RPMI7951 (cell line): ENCODE measurements around the gene CCDC90B. TPM values are rescaled to one million over a fixed set of nuclear protein-coding genes. Genes with fewer than 3 reads are reported as not detected.
"Not testable (repeated sequence)": the region's sequence is repeated elsewhere in the genome, so short reads cannot be mapped to it uniquely, and the experiment has no call there.

Source experiments
- DNase-seq: peaks from one replicate; pipeline ENCODE4 v3.0.0-alpha.2; 2012; ENCODE audit warnings: low read depth
- total RNA-seq: library from RNA; depleted of rRNA; stranded (reverse); fragments of >200 nt; shearing (Covaris generic); gene quantifications from 2 replicates; pipeline ENCODE4 v1.2.3, GENCODE V29; 2014; rRNA removed

CCDC90B gene, protein sequence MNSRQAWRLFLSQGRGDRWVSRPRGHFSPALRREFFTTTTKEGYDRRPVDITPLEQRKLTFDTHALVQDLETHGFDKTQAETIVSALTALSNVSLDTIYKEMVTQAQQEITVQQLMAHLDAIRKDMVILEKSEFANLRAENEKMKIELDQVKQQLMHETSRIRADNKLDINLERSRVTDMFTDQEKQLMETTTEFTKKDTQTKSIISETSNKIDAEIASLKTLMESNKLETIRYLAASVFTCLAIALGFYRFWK
- 71.1 and 72.8 TPM in 2 replicates for total RNA-seq

DNA sequence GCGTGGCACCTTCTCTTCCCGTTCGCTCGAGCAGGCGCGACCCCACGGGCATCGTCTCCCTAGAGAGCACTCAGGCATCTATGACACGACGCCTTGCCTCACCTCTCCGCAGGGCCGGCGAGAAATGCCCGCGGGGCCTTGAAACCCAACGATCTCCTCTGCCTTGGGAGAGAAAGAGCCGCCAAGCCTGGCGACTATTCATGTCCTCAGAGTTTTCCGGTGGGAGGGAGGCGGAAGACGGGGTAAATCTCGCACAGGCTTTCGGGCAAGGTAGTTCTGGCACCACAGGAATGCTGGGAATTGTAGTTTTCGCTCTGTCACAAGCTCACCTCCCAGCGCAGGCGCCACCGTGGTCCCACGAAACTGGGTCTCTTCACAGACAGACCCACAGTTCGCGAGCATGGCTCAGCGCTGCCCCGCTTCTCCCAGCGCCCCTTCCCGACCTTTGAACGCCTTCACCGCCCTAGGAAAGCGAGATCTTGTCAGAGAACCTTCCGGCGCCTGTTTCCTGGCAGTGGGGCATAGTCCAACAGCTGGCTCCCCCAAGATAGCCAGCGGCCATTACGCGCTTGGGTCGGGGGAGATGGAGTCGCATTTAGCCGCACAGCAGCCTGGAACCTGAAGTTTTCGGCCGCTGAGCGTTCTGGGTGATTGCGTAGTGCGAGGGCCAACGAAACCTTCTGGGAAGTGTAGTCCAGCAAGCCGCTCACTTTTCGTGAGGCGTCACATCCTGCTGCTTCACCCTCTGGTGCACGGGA is at the start of gene CCDC90B:
Gene CCDC90B (minus strand): TSS at position 597 of the 758 bp plus-strand sequence. CDS start 395 bp downstream, at position 202.
- DNase-seq: peak; percentile 98

DNA sequence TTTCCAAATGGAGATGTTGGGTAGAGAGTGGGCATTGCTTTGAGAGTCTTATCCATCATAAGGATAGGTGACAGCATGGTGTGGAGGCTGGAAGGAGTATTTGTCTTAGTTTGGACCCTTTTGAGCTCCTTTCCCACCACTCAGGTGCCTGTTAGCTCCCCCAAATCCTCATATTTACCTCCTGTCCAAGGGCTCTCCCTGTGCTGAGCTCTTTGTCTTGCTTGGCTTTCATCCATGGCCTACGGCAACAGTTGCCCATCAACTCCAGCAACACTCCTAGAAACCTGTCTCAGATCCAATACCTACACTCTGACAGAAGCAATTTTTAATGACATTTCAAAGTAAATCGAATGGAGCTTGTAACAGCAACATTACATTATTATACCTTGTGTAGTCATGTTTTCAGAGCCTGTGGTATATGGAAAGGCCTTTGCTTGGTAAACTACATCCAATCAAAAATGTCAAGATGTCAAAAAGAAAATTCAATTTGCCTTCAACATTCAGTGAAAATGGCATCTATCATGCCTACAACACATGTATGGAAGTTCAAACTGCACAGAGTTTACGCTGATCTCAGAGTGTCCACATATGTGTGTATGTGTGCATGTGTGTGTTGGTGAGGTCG is 49.4 kb upstream of the CCDC90B start:
- DNase-seq: no peak

DNA sequence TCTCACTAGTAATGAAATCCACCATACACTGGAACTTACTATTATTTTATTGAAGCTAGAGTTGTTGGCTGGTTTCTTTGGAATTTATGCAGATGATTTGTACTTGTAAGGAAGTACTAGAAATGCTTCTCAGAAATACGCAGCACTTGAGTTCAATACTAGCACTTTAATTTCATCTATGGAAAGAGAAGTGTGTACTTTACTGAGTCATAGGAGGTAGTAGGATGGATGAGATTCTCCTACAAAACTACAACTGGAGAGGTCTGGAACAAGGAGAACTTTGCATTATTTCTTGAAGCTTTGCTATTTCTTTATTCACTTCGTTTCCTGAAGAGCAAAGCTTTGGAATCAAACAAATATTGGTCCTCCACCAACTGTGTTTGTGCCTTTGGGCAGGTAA is 44.1 kb upstream of the CCDC90B start:
- DNase-seq: no peak

DNA sequence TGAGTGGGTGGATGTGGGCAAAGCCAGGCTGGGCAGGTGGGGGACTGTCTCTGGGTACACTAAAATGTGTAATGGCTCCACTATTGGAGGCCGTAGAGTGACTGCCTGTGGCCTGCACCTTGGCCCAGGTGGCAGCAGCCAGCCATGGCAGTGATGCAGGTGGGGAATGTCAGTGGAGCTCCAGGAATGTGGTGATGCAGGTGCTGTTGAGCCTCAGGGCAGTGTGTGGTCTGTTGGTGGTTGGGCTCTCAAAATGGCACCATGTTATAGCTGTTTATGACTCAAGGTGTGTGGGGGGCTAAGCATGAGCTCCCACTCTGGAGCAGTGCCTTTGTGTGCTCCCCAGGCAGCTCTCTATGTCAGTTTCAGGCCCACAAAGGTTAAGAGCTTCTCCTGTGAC is 40.2 kb upstream of the CCDC90B start:
- DNase-seq: no peak

DNA sequence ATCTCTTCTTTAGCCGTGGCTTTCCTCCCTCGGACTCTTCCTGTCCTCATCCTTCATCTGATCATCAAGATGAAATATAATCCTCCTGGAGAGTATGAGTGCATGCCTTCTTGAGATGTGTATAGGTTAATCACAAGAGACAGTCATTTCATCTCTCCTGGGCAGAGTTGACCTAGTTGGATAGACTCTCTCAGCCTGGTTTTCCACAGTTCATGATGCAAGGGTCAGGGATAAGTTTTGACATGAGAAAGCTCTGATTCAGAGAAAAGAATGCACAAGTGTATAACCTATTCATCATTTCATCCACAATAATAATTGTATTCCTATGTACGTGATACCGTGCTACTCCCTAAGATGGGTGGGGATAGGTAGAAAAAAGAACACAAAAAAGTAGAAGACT is 33.2 kb upstream of the CCDC90B start:
- DNase-seq: no peak

DNA sequence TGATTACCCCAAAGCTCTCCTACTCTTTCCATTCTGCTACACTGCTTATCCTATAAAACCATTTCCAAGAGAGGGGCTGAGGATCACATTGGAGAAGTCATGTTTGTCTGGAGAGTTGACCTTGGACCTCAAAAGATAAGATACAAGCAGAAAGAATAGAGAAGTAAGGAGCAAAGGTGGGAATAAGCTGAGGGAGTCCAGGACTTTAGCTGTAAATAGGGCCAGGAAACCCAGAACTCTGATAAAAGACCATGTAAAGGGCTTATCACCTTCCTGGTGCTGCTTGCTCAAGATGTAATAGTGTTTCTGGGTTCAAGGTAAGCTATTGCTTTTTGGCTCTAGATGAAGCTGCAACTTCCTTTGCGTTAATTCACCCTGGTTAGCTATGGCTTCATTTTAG is 32.8 kb upstream of the CCDC90B start:
- no peak for DNase-seq

DNA sequence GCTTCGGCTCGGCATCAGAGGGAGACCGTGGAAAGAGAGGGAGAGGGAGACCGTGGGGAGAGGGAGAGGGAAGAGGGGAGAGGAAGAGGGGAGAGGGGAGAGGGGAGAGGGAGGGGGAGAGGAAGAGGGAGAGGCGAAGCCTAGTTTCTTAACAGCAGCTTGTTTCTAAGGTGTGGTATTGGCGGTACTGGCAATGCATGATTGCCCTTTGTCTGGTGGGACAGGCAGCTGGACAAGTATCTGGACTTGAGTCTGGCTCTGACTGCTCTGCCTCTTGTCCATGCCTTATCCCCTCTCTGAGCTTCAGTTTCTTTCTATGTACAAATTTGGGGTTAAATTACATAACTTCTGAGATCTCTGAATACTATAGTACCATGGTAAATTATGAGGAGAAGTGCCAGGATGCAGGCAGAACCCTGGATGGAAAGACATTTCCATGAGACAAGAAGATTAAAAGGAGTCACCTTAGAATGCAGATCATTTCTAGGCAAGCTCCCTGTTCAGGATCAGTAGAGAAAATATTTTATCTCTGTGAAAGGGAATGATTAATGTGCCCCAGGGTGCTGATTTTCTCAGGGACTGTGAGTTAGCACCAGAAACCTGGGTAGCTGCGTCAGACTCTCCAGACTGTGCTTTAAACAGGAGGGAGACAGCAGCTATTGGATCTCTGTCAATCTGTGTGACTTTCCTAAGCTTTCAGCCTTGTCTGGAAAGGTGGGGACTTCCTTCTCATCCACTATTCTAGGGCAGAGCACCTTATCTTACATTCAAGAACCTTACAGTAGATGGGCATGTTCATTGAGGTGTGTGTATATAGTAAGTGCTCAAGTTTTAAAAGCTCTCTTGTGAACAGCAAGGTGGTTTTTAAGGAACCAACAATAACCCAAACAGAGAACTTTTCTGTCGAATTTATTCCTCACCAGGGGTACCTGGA is 31.9 kb upstream of the CCDC90B start:
- no peak for DNase-seq

DNA sequence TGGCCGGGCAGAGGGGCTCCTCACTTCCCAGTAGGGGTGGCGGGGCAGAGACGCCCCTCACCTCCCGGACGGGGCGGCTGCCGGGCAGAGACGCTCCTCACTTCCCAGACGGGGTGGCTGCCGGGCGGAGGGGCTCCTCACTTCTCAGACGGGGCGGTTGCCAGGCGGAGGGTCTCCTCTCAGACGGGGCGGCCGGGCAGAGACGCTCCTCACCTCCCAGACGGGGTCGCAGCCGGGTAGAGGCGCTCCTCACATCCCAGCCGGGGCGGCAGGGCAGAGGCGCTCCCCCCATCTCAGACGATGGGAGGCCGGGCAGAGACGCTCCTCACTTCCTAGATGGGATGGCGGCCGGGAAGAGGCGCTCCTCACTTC is 30.7 kb upstream of the CCDC90B start:
- not testable (repeated sequence) for DNase-seq

DNA sequence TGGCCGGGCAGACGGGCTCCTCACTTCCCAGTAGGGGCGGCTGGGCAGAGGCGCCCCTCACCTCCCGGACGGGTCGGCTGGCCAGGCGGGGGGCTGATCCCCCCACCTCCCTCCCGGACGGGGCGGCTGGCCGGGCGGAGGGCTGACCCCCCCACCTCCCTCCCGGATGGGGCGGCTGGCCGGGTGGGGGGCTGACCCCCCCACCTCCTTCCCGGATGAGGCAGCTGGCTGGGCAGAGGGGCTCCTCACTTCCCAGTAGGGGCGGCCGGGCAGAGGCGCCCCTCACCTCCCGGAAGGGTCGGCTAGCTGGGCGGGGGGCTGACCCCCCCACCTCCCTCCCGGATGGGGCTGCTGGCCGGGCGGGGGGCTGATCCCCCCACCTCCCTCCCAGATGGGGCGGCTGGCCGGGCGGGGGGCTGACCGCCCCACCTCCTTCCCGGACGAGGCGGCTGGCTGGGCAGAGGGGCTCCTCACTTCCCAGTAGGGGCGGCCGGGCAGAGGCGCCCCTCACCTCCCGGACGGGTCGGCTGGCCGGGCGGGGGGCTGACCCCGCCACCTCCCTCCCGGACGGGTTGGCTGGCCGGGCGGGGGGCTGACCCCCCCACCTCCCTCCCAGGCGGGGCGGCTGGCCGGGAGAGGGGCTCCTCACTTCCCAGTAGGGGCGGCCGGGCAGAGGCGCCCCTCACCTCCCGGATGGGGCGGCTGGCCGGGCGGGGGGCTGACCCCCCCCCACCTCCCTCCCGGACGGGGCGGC is 30.2 kb upstream of the CCDC90B start:
- DNase-seq: not testable (repeated sequence)

DNA sequence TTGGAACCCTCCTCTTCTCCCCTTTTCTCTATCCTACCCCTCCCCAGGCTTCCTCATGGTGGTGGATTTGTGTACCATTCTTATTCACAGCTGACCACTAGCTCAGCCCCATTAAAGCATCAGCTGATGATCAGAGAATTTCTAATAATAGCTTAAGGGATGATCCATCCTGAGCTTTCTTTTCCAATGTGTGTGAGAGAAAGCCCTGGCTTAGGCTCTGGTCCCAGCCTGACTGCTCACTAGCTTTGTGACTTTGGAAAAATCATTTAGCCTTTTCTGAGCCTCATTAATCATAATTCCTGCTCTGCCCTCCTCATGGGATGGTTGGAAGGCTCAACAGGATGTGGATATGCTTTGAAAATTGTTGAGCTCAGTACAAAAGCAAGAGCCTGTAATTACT is 26.3 kb upstream of the CCDC90B start:
- DNase-seq: no peak

DNA sequence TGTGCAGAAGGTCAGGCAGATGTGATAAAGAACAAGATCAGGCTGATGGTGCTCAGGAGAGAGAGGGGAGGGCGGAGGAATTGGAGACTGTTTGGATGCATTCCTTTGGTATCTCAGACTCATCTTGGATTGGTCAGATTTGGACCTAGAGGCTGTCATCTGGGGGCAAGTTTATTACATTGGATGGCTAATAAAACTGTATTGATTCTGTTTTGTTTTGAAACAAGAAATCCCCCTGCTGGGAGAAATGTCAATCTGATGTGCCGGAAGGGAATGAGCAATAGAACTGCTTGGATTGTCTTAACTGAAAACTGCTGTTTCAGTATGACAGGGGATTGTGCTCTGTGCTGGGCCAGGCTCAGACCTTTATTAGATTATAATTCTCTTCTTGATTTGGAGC is 25.5 kb upstream of the CCDC90B start:
- no peak for DNase-seq

DNA sequence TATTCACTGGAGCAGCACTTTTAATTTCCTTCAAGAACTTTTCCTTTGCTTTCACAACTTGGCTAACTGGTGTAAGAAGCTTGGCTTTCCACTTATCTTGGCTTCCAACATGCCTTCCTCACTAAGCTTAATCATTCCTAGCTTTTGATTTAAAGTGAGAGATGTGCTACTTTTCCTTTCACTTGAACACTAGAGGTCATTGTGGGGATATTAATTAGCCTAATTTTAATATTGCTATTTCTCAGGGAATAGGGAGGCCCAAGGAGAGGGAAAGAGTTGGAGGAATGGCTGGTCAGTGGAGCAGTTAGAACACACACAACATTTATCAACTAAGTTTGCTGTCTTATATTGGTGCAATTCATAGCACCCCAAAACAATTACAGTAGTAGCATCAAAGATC is 24.6 kb upstream of the CCDC90B start:
- DNase-seq: no peak

DNA sequence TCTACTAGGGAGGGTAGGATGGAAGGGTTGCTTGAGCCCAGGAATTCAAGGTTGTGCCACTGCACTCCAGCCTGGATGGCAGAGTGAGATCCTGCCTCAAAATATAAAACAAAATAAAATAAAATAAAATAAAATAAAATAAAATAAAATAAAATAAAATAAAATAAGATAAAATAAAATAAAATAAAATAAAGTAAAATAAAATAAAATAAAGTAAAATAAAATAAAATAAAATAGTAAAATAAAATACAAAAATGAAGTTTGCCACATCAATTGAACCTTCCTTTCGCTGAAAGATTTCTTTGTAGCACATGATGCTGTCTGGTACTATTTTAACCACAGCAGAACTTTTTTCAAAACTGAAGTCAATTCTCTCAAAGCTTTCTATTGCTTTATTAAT is 22.4 kb upstream of the CCDC90B start:
- not testable (repeated sequence) for DNase-seq

DNA sequence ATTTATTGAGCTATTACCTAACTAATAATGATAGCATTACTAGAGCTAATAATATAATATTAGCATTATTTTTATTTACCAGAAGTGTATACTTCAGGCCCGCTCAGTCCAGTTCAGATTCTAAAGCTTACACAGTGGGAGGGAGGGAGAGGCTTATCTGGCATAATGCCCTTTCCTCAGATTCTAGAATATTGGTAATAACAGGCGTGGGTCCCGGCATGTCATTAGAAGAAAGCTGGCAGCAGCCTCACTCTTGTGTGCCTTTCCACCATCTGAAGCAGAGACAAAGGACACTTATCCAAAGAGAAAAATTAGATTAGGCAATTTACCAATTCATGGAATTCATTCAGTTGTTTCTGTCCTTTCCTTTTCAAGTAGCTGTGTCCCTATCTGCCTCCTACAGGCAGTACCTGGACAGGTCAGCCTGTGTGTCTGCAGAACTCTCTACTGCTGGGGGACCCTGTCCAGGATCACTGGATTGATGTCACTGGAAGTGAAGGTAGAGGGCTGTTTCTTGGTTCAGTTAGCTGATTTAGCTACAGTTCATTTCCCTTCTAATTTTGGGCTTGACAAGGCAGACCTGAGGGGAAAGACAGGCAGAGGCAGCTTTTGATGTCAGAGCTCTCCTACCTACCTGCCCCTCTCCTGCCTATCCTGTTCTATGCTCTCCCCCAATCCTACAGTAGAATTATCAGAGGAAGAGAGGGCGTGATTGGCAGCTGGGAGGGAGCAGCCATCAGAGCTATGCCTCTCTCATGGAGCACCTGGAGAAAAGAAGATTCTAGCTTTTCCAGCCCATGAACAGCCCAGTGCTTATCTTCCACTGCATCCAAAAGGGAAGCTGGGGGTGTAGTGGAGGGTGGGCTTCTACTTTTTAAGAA is 20.3 kb upstream of the CCDC90B start:
- DNase-seq: no peak

DNA sequence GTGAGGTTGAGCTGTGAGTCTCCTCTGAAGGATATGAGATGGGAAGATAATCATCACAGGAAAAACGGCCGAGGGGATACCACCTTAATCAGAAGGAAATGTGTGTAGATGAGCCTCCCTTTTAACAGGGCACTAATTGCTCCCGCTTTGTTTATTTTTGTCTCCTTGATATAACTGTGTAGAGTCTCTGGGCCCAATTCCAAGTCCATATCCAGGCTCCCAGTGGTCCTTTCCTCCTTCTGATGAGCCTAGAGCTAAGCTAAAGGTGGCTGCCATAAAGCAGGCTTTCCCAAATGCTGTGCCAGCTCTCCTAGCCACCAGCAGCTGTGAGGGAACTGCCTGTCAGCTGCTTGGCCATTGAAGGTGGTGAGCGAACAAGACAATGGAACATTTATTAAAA is 17.1 kb upstream of the CCDC90B start:
- no peak for DNase-seq

DNA sequence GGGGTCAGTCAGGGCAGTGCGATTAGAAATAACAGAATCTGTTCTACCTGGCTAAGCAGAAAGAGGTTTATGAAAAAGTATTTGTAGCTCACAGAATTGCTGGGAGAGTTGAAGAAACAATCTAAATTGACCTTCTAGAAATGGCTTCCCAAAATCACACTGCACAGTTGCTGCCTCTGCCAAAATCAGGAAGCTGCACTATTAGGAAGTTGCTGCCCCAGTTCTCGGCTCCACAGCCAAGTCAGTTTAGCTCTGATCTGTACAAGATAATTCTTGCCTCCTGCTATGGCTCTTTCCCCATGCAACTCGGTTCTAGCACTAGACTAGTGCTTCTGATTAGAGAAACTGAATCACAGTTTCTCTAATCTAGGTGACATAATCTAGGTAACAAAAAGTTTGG is 16.0 kb upstream of the CCDC90B start:
- no peak for DNase-seq

DNA sequence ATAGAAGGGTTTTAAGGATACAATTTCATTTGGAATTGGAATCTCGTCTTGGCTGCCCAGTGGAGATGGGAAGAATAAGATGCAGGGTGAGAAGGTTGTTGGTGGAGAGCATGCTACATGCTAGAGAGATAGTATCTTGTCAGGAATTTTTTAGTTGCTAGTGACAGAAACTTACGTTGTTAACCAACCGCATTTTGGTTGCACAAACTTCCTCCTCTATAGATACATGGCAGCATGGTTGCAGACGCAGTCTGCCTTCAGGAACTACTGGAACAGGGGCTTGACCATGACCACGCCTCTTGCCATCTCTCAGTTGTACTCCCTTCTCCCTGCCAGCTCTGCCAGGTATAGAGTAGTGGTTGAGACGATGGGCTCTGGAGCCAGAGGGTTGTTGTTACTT is 13.5 kb upstream of the CCDC90B start:
- DNase-seq: no peak

DNA sequence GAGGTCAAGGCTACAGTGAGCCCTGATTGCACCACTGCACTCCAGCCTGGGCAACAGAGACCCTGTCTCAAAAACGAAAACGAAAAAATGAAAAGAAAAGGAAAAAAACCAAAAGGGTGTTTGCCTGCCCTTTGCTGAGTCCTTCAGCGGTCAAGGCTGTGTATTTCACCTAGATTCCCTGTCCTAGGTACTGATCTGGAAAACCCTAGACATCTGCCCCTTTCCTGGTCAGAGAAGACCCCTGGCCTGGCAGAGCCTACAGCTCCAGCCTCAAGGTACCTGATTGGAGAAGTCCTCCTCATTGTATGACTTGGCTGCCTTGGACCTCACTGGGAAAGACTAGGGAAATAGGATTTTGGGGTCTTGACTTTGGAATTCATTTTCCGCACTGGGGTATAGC is 8.0 kb upstream of the CCDC90B start:
- no peak for DNase-seq

DNA sequence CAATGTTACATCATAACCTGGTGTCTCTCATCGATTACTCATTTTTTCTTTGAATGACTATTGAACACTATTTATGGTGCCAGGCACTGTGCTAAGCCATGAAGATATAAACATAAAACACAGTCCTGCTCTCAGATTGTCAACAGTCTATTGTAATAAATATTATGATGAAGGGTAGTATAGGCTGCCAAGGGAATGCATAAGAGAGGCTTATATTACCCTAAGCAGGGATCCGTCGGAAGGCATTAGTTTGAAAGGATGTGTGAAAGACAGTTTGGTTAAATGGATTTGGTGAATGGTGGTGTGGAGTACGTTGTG is 7.2 kb upstream of the CCDC90B start:
- DNase-seq: no peak

DNA sequence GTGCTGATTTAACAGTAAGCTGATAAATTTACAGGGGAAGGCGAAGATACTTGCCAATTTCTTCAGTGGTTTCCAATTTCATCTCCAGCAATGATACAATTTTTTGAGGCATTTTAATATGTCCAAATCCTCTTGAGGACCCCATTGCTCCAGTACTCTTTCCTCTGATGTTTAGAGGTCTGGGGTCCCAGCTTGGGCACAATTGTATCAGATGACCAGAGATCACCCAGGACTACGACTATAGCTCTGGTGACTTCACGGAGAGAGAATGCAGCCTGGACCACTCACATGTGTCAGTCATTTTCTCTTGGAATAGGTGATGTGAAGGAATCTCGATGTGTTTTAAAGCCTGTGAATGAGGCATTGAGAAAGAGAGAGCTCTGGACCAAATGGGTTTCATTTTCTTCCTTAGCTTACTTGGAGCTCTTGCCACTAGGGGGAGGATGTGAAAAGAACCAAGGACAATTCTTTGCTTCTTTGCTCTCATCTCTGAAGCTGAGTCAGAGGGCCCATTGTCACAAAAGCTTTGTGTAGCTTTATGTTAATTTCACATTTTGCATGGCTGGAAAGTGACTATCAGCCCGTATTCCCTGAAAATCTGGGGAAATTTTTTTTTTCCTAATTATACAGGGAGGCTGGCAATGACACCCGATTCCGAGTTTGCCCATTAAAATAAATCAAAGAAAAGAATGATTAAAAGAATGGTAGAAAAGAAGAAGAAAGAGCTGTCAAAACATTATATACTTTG is 6.7 kb upstream of the CCDC90B start:
- peak; percentile 70 for DNase-seq
